HG02852 (cell line): ENCODE measurements around the gene HEMK1.

Experiments
- ATAC-seq: cut with Tn5 transposase; IDR thresholded peaks from one replicate; pipeline ENCODE4 v1.9.1; 2021; ENCODE audit warnings: mild to moderate bottlenecking, moderate library complexity; ENCODE audit not compliant: unreplicated experiment

Gene HEMK1

DNA sequence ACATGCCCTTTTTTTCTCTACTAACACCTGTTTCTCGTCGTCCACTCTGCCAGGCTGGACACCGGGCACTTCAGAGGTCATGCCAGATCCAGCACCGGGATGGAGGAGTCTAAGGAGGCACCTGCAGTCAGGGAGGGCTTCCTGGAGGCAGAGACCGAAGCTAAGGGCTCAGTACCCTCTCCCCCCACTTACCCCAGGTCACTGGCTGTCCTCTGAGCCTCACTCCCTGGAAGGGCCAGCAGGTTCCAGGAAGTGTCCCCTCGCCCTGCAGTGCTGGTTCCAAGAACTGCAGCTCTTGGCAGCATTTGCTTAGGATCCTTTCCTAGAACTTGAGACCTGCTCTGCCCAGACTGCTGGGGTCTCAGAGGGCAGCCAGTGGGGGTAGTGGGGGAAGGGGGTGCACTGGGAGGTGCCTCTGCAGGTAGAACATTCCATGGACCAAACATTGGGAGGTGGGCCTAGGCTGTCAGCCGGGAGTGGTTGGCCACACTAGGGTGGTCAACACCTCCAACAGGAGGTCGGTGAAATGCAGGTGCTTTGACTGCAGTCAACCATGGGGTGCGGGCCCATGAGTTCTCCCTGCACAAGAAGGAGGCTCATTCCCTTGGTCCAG lies 30.9 kb downstream of the HEMK1 start:
- no peak for ATAC-seq

- ATAC-seq, result no peak
Measured at GRCh38 chr3:50600841-50601591, 31.7 kb downstream of the HEMK1 start.

GRCh38 chr3:50602595-50603191 lies 33.4 kb downstream of the HEMK1 start:
- no peak for ATAC-seq

DNA sequence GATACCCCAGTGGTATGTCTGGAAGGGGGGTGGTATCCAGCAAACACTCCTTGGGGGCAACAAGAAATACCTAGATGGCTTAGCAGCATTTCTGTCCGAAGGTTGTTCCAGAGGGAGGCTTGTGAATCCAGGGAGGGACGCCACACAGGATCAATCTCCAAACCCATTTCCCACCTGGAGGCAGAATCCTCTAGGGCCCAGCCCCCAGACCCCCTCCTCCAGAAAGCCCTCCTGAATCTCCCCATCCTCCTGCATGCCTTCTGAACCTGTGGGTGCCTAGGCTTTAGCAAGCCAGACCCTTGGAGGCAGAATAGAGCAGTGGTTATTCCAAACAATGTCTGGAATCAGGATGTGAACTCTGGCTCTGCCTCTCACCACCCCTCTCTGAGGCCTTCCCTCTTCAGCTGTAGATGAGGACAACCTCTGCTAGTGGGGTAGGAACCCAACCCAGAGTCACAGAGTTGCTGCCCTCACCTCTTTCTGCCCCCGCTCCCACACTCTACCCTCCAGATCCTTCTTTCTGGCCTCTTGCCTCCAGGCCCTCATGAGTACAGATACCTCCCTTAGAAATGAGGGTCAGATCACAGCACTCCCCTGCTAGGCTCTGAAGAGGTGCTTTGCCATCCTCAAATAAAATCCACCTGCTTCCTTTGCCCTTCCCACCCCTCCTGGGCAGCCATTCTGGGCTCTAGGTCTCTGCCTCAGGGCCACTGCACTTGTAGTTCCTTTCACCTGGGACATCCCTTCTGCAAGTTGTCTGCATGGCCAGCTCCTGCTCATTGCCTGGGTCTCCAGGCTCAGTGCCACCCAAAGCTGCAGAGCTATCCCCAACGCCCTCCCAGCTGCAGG lies 34.2 kb downstream of the HEMK1 start:
- no peak for ATAC-seq

DNA sequence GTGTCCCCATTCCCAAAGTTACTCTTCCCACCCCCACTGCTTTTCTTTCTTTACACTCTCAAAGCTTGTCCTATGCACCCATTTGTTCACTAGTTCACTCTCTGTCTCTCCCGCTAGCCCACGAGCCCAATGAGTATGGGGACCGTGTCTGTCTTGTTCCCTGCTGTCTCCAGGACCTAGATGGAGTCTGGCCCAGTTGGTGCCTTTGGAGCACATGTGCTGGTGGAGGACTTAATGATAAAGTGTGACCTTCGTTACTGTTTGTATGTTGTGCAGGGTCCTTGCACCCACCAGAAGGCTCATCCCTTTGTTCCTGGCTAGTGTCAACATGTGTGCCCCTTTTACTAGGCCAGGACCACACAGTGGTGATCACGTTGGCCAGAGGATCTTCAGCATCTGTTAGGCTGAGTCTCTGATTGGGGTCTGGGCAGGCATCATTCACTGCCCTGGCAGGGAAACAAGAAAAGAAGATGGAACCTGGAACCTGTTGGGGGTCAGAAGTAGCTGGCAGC lies 34.8 kb downstream of the HEMK1 start:
- no peak for ATAC-seq

- no peak for ATAC-seq
Measured at GRCh38 chr3:50604628-50605588, 35.6 kb downstream of the HEMK1 start.

GRCh38 chr3:50605901-50606326 lies 36.6 kb downstream of the HEMK1 start:
- ATAC-seq, result no peak

GRCh38 chr3:50606596-50606995 lies 37.3 kb downstream of the HEMK1 start:
- ATAC-seq, result no peak

DNA sequence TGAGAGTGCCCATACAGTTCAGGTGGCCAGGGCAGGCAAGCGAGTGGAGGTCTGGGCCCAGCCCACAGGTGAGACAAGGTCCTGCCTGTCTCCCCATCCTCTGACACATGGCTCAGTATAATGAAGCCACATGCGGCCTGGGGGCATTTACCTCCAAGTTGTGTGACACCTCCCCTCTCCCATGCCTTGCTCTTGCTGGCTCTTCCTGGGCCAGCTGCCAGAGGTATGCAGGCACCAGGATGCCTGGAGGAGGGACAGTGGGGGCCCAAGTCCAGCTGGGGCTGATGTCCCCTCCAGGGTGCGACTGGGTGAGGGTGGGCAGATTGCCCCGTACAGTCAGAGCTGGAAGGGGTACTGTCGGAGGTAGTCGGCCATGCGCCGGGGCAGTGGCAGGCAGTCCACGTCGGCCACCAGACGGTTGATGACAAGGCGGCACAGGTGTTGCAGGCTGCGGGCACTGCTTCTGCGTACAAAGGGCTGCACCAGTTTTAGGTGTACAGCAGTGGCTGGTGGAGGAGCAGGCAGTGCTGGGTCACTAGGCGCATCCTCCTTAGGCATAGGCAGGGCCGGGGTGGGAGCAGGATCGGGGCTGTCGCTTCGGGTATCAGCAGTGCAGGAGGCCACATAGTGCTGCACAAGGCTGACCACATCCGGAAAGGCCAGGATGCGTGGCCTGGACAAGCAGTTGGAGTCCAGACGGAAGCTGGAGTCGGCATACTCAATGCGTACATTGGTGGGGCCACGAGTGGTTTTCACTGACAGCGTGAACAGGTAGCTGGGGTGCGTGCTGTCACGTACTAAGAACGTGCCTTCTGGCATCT lies 38.2 kb downstream of the HEMK1 start:
- ATAC-seq, result no peak

GRCh38 chr3:50608278-50608677 lies 39.0 kb downstream of the HEMK1 start:
- ATAC-seq, result no peak

DNA sequence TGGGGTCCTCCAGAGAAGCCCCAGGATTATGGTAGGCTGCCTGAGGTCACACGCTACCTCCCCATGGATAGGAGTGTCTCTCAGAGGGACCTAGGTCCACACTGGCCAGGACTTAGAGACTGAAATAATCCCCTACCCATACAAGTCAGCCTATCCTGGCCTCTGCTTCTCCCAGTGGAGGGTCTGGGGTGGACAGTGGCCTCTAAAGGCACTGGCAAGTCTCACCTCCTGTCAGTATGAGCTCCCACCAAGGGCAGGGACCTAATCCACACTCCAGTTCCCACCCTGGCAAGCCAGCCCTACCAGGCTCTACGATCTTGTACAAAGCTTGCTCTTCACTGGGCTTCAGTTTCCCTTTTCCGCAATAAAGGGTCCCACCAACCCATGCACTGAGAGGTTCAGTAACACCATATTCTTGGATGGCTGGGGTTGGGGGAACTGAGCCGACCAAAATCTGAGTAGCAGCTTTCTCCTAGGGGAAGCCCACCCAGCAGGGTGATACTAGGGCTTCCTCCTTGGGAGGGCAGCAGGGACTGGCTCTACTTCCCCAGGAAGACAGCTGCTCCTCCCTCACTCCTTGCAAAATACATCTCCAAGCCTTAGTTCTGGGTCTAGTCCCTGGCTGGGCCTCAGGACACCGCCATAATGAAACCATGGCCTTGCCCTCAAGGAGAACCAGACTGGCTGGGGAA lies 39.9 kb downstream of the HEMK1 start:
- ATAC-seq, result no peak

DNA sequence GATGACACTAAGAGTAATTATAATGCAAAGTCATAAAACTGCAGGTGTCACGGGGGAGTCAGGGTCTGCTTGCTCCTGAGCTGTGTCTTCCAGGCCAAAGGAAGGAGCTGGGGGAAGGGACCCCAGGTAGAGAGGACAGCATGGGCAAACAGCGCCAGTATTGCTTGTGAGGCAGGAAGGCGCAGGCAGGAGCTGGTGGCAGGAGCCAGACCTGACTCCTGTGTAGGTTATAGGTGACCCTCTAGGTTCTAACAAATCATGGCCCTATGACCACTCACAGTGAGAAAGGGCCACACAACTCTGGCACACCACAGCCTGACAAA lies 40.4 kb downstream of the HEMK1 start:
- no peak for ATAC-seq

DNA sequence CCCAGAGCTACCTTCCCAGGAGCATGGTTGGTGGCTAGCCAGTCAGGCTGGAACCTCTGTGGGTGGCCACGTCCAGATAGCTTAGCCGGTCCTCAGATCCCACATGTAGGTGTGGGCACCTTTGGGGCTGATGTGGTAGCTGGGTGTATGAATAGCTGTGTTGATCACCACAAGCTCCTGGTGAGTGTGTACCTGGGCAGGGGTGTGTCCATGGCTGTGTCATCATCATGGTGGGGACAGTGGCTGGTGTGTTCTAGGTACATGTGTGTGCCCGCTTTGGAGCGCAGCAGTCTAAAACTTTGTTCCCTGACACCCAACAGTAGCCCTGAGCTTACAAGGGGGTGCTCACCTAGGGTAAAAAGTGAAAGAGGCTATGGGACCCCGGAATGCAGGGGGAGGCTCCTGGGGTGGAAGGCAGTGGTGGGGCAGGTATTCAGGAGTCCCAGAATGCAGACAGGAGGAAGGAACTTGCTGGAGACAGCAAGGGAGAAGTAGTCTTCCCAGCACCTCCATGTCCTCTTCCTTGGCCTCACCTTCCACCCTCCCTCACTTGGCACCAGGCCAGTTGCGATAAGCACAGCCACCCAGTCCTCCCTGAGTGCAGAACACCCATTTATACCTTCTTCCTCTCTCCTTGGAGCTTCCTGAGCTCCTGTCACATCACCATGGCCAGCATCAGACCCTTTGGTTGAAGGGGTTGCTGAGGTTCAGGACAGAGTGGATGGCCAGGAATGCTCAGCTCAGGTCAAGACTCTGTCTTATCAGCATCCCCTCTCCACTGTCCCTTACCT lies 41.1 kb downstream of the HEMK1 start:
- no peak for ATAC-seq

DNA sequence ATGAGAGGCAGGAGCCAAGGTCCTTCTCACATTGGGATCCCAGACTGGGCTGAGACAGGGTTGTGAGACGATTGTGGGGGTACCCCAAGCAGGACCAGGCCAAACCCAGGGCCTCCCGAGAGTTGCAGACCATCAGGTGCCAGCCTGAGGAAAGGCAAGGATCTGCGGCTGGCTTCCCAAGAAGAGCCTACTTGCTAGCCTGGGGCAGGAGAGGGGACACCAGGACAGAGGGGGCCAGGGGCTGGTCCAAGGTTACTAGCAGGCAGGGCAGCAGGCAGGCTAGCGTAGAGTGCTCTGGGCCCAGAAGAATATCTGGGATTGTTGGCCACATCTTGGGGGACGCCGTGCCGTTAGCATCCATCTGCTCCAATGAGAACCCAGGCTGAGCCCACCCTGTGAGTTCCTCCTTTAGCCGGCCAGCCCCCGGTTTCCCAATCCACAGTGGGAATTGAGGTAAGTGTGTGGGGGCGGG lies 41.7 kb downstream of the HEMK1 start:
- ATAC-seq, result no peak

DNA sequence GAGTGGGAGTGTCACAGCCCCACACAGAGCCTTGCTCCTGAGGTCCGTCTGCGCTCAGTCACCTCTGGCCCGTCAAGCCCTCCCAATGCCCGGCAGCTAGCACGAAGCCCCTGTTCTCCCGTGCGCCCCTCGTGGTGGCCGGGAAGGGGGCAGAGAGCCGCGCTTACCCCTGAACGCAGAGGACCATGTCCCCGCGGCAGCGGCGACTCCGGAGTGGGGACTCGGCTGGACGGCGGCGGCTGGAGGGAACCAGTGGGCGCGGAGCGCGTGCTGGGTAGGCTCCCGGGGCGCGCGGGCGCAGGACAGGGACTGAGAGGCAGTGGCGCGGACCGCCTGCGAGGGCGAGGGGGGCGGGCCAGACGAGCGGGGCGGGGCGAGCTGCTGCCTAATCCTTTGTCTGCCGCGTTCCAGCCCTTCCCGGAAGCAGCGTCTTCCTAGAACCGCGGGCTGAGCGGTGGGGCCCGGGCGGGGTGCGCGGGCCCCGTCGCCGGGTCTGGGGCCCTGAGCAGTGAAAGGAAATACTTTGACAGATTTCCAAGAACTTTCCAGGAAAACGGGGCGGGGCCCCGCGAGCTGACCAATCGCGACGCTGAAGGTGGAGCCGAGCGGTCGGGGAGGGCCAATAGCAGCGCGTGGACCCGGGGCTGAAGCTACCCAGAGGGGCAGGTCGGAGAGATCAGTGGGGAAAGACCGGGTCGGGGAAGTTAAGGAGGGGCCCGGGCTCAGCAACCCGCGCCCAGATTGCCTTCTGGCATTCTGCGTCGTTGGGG lies 42.3 kb downstream of the HEMK1 start, which contains the start of gene CISH:
CISH (minus strand) TSS at position 311 of the 770 bp plus-strand sequence; CDS start at position 187, 124 bp downstream.
- ATAC-seq, result peak; percentile 75

- no peak for ATAC-seq
Measured at GRCh38 chr3:50612234-50612882, 43.0 kb downstream of the HEMK1 start.
